Panc1 (cell line): ENCODE data around the gene PZP. TPM values are rescaled to one million over a fixed set of nuclear protein-coding genes. Genes with fewer than 3 reads are reported as not detected.

Source experiments
- ATAC-seq: fragments of 200-7000 bp; cut with Tn5 transposase; 2 replicates; pipeline ENCODE4 v1.9.1; 2020; ENCODE audit warnings: mild to moderate bottlenecking, moderate library complexity
- BruUV-seq: library from RNA; stranded (reverse); fragments of 400-500 nt; replicated peaks from 2 replicates; lab custom pipeline; 2021; lab: Mats Ljungman, UMichigan
- CTCF ChIA-PET: fragments of 300-600 bp; sonication (Branson Sonifier 250); formaldehyde crosslinking; loops from one replicate; lab custom pipeline; 2022; ENCODE audit warnings: antibody characterized with exemption; lab: Charles Lee
- POLR2A ChIA-PET: fragments of 300-600 bp; sonication (Branson Sonifier 250); formaldehyde crosslinking; loops from one replicate; lab custom pipeline; 2022; ENCODE audit warnings: antibody characterized with exemption; lab: Charles Lee
- DNase-seq: peaks from one replicate; pipeline ENCODE4 v3.0.0-alpha.2; 2010; ENCODE audit warnings: low read depth, low spot score
- H3K27ac ChIP-seq: 2 replicates; pipeline ENCODE4 v1.5.1; 2011; ENCODE audit warnings: mild to moderate bottlenecking, low read length, inconsistent platforms
- H3K27me3 ChIP-seq: fragments of 200-500 bp; sonication (Bioruptor generic); 2 replicates; pipeline ENCODE4 v1.6.0; 2014; ENCODE audit warnings: low read length, inconsistent platforms; ENCODE audit not compliant: control insufficient read depth, insufficient read depth
- H3K36me3 ChIP-seq: fragments of 200-500 bp; sonication (Bioruptor generic); 2 replicates; pipeline ENCODE4 v1.5.1; 2014; ENCODE audit warnings: inconsistent platforms, mild to moderate bottlenecking, low read length, moderate library complexity; ENCODE audit not compliant: control insufficient read depth, insufficient read depth
- H3K4me1 ChIP-seq: 2 replicates; pipeline ENCODE4 v1.5.1; 2011; ENCODE audit warnings: inconsistent platforms, mild to moderate bottlenecking, low read length, moderate library complexity; ENCODE audit not compliant: control insufficient read depth, insufficient read depth
- H3K4me3 ChIP-seq, 2 experiments: 2 replicates each; pipeline ENCODE4 v1.5.1; 2011 to 2012; ENCODE audit warnings: low read depth in 2 of 2, low read length in 2 of 2, mild to moderate bottlenecking in 2 of 2, inconsistent platforms in 1 of 2, moderate library complexity in 1 of 2
- H3K9me3 ChIP-seq: fragments of 200-500 bp; sonication (Bioruptor generic); 2 replicates; pipeline ENCODE4 v1.5.1; 2014; ENCODE audit warnings: low read depth, mild to moderate bottlenecking, inconsistent platforms, low read length, moderate library complexity; ENCODE audit not compliant: control insufficient read depth, insufficient read depth
- POLR2AphosphoS5 ChIP-seq: IDR thresholded peaks from 2 replicates; pipeline ENCODE4 v1.6.1; 2012; ENCODE audit warnings: mild to moderate bottlenecking, low read depth, low read length, moderate library complexity
- in situ Hi-C: cut with HindIII; loops from 2 replicates; pipeline ENCODE4 v1.10.0; 2016; ENCODE audit warnings: low sequenced_read_pairs, low pct_unique_long_range_greater_than_20kb
- intact Hi-C: fragments of 100-400 bp; cut with micrococcal nuclease; formaldehyde crosslinking; loops from one replicate; pipeline ENCODE4 v1.10.0; 2022; ENCODE audit not compliant: unreplicated experiment
- microRNA-seq: library from miRNA; unstranded; fragments of <30 nt; microRNA quantifications from one replicate; pipeline ENCODE4 v1.1.0, GENCODE V29; 2020; ENCODE audit not compliant: unreplicated experiment
- total RNA-seq: library from RNA; stranded (reverse); gene quantifications from one replicate; pipeline ENCODE4 v1.2.1, GENCODE V29; 2021; ENCODE audit not compliant: unreplicated experiment

PZP gene
- total RNA-seq, 1 experiment from 2014 or later = not detected

DNA sequence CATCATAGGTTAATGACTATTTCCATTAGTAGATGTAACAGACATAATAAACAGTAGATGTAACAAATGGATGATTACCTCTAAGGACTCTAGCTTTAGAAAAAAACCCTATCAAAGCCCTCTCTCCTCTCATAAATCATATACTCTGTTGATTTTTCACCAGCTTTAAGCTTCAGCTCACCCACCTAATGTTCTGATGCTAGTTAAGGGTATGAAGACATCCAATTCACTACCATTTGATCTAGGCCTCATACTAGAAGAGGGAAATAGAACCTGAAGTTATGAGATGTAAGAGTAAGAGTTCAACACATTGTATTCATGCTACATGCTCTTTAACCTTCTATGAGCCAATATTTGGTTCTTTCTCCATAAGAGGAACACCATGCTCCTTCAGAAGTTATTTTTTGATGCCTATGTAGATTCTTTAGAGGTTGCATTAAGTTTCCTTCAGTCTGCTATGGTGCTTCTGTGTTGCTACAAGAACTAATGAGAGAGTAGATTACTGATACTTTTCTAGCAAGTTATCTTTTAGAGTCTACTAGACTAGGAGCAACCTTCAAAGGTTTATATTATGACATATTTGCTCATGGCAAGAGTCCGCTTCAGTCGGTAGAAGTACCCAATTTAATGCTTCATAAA lies 108.5 kb downstream of the PZP start:
- intact Hi-C loops = no loop called here
- ATAC-seq (no peak), DNase-seq (no peak)
- CTCF ChIA-PET = no interaction called here
- Histone ChIP-seq H3K4me1 (no peaks in the 10 kb centered on the region), H3K4me3 (no peak overlapping the region), H3K27ac (no peak overlapping the region), H3K9me3 (no peaks in the 10 kb centered on the region), H3K36me3 (no peaks in the 10 kb centered on the region), H3K27me3 (no peaks in the 10 kb centered on the region)
- POLR2A ChIA-PET = no interaction called here
- in situ Hi-C loops = no loop called here
- no TSS peak for BruUV-seq
- no peak for TF ChIP-seq POLR2AphosphoS5

Small RNAs within 50 kb of the gene (microRNA-seq; reads per million reads assigned to microRNA genes)
- gene MIR1244-3 = not detected

Other genes with a start within 250 kb of the PZP start
- 0.69 TPM for gene KLRG1, start 218.8 kb downstream of the PZP start, total RNA-seq
- 2.1 TPM for gene A2M, start 92.5 kb downstream of the PZP start, total RNA-seq